HepG2 (cell line): ENCODE results near the gene FAM229A. TPM values are rescaled to one million over a fixed set of nuclear protein-coding genes. Genes with fewer than 3 reads are reported as not detected.
A peak's percentile ranks its signal among the peaks of the same experiment; 100 is the strongest.

ENCODE experiments used
- DR1 ChIP-seq: sonication (generic); formaldehyde crosslinking; IDR thresholded peaks from 2 replicates; pipeline ENCODE4 v1.8.0; 2021; ENCODE audit warnings: mild to moderate bottlenecking, missing genetic modification reagents, inconsistent platforms
- HCFC1 ChIP-seq: fragments of 150-350 bp; IDR thresholded peaks from 2 replicates; pipeline ENCODE4 v1.6.1; 2014; ENCODE audit warnings: low read depth, low read length
- POLR2G ChIP-seq: fragments of 200-400 bp; formaldehyde crosslinking; IDR thresholded peaks from 2 replicates; pipeline ENCODE4 v1.6.1; 2018; ENCODE audit warnings: mild to moderate bottlenecking, low read depth, low read length, moderate library complexity
- SRSF4 ChIP-seq: fragments of 200-400 bp; formaldehyde crosslinking; IDR thresholded peaks from one replicate; pipeline ENCODE4 v1.6.1; 2018; ENCODE audit warnings: mild to moderate bottlenecking, low read depth, low read length, moderate library complexity; ENCODE audit not compliant: poor library complexity, severe bottlenecking
- TAF15 ChIP-seq: fragments of 200-400 bp; formaldehyde crosslinking; IDR thresholded peaks from one replicate; pipeline ENCODE4 v1.6.1; 2018; ENCODE audit warnings: mild to moderate bottlenecking, low read depth, low read length; ENCODE audit not compliant: poor library complexity, severe bottlenecking
- ZNF256 ChIP-seq: sonication (generic); formaldehyde crosslinking; conservative IDR thresholded peaks from 2 replicates; pipeline ENCODE4 v1.4.0; 2020; ENCODE audit warnings: missing genetic modification reagents
- ZNF44 ChIP-seq: sonication (generic); formaldehyde crosslinking; IDR thresholded peaks from 2 replicates; pipeline ENCODE4 v1.5.1; 2020; ENCODE audit warnings: mild to moderate bottlenecking, missing genetic modification reagents
- ZNF501 ChIP-seq: sonication (generic); formaldehyde crosslinking; IDR thresholded peaks from 2 replicates; pipeline ENCODE4 v1.5.1; 2020; ENCODE audit warnings: mild to moderate bottlenecking, moderate library complexity, missing genetic modification reagents
- polyA plus RNA-seq, 8 experiments: library from polyadenylated mRNA; depleted of rRNA in 3 of 8; stranded (reverse) in 7 of 8; unstranded in 1 of 8; fragments of >200 nt; fragmentation: Illumina TruSeq in 4 of 8; extraction: Trizol in 4 of 8; gene quantifications; 2 replicates each; pipeline versions ENCODE4 v1.2.1 to v1.2.3, GENCODE V29; 2011 to 2016; ENCODE audit warnings: low read depth in 4 of 8, missing spikeins in 1 of 8, mixed read lengths in 1 of 8; ENCODE audit not compliant: insufficient read depth in 1 of 8
- total RNA-seq, 5 experiments: library from RNA; depleted of rRNA; stranded (reverse); fragments of >200 nt; fragmentation: Illumina TruSeq; extraction: Trizol; gene quantifications; 2 replicates each; pipeline ENCODE4 v1.2.3, GENCODE V29; 2016; ENCODE audit warnings: low read depth in 1 of 5
- TF ChIP-seq, protein P1 (sequence below): sonication (generic); formaldehyde crosslinking; IDR thresholded peaks from 2 replicates; pipeline ENCODE4 v1.8.0; 2022; ENCODE audit warnings: missing genetic modification reagents, mild to moderate bottlenecking, inconsistent platforms, borderline replicate concordance
- TF ChIP-seq, protein P2 (sequence below): sonication (generic); formaldehyde crosslinking; IDR thresholded peaks from 2 replicates; pipeline ENCODE4 v1.4.0; 2020; ENCODE audit warnings: missing genetic modification reagents
- TF ChIP-seq, protein P3 (sequence below): sonication (generic); formaldehyde crosslinking; IDR thresholded peaks from 2 replicates; pipeline ENCODE4 v1.8.1; 2023; ENCODE audit warnings: mild to moderate bottlenecking, missing genetic modification reagents
- TF ChIP-seq, protein P4 (sequence below): sonication (generic); formaldehyde crosslinking; IDR thresholded peaks from 2 replicates; pipeline ENCODE4 v1.4.0; 2020; ENCODE audit warnings: mild to moderate bottlenecking, missing genetic modification reagents
- TF ChIP-seq, protein P5 (sequence below): sonication (generic); formaldehyde crosslinking; IDR thresholded peaks from 2 replicates; pipeline ENCODE4 v1.4.0; 2020; ENCODE audit warnings: missing genetic modification reagents, borderline replicate concordance

The FAM229A gene
- total and polyA plus RNA-seq, 2 of the 13 experiments (the other 11 are each of a cell fraction or from before 2014, with no cell fraction given), result 3.2 to 17.6 TPM

DNA sequence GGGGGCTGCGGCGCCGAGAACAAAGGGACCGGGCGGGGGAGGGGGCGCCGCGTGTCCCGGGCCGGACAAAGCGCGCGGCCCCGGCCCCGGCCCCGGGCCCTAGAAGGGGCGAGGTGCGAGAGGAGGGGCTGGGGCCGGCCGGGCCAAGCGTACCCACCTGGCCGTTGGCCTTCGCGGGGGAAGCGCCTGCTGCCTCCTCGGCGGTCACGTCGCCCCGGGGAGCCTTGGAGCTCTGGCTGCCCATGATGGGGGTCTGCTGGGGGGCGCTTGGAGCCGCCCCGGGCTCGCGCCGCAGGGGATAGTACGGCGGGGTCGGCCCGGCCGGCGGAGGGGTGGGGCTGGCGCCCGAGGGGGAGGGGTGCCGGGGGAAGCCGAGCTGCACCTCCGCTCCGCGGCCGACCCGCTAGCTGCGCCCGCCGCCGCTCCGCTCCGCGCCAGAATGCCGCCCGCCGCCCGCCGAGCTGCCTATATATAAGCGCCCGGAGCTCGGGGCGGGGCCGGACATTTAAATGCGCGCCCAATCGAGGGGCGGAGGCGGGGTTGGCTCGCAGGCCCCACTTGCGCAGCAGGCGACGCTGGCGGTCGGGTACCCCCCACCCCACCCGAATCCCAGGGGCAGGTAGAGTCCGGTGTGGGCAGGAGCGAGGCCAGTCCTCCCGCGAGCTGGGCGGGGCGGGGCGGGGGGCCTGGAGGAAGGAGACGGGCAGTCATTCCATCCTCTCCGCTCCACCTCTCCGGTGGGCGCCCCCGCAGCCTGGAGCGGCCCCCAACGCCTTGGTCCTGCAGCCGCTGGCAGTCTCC is 26.3 kb downstream of the FAM229A start, which contains the start of gene MARCKSL1 (continued):
- TF ChIP-seq, protein P1, sequence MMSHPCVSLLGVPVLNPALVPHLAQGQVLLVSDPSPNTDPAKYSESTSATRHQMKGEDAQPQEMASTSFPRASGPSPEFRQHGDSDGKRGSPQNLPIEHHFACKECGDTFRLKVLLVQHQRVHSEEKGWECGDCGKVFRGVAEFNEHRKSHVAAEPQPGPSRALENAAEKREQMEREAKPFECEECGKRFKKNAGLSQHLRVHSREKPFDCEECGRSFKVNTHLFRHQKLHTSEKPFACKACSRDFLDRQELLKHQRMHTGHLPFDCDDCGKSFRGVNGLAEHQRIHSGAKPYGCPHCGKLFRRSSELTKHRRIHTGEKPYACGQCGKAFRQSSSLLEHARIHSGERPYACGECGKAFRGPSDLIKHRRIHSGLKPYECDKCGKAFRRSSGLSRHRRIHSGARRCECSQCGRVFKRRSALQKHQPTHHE, result peak; percentile 31; the same call in 1 of the 2 replicates
- no peak for TF ChIP-seq HCFC1
- TF ChIP-seq ZNF256 (CRISPR knock-in tag), result no peak
- peak; percentile 84 for TF ChIP-seq SRSF4
- TF ChIP-seq, protein P2, sequence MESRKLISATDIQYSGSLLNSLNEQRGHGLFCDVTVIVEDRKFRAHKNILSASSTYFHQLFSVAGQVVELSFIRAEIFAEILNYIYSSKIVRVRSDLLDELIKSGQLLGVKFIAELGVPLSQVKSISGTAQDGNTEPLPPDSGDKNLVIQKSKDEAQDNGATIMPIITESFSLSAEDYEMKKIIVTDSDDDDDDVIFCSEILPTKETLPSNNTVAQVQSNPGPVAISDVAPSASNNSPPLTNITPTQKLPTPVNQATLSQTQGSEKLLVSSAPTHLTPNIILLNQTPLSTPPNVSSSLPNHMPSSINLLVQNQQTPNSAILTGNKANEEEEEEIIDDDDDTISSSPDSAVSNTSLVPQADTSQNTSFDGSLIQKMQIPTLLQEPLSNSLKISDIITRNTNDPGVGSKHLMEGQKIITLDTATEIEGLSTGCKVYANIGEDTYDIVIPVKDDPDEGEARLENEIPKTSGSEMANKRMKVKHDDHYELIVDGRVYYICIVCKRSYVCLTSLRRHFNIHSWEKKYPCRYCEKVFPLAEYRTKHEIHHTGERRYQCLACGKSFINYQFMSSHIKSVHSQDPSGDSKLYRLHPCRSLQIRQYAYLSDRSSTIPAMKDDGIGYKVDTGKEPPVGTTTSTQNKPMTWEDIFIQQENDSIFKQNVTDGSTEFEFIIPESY (CRISPR knock-in tag), result no peak
- no peak for TF ChIP-seq ZNF44 (CRISPR knock-in tag)
- TF ChIP-seq ZNF501, result no peak
- TF ChIP-seq, protein P3, sequence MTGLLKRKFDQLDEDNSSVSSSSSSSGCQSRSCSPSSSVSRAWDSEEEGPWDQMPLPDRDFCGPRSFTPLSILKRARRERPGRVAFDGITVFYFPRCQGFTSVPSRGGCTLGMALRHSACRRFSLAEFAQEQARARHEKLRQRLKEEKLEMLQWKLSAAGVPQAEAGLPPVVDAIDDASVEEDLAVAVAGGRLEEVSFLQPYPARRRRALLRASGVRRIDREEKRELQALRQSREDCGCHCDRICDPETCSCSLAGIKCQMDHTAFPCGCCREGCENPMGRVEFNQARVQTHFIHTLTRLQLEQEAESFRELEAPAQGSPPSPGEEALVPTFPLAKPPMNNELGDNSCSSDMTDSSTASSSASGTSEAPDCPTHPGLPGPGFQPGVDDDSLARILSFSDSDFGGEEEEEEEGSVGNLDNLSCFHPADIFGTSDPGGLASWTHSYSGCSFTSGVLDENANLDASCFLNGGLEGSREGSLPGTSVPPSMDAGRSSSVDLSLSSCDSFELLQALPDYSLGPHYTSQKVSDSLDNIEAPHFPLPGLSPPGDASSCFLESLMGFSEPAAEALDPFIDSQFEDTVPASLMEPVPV (CRISPR knock-in tag), result no peak
- TF ChIP-seq DR1 (CRISPR knock-in tag), result peak; percentile 97
- TF ChIP-seq, protein P4, sequence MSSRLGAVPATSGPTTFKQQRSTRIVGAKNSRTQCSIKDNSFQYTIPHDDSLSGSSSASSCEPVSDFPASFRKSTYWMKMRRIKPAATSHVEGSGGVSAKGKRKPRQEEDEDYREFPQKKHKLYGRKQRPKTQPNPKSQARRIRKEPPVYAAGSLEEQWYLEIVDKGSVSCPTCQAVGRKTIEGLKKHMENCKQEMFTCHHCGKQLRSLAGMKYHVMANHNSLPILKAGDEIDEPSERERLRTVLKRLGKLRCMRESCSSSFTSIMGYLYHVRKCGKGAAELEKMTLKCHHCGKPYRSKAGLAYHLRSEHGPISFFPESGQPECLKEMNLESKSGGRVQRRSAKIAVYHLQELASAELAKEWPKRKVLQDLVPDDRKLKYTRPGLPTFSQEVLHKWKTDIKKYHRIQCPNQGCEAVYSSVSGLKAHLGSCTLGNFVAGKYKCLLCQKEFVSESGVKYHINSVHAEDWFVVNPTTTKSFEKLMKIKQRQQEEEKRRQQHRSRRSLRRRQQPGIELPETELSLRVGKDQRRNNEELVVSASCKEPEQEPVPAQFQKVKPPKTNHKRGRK (CRISPR knock-in tag), result no peak
- TF ChIP-seq TAF15, result no peak
- peak; percentile 99 for TF ChIP-seq POLR2G
- TF ChIP-seq, protein P5, sequence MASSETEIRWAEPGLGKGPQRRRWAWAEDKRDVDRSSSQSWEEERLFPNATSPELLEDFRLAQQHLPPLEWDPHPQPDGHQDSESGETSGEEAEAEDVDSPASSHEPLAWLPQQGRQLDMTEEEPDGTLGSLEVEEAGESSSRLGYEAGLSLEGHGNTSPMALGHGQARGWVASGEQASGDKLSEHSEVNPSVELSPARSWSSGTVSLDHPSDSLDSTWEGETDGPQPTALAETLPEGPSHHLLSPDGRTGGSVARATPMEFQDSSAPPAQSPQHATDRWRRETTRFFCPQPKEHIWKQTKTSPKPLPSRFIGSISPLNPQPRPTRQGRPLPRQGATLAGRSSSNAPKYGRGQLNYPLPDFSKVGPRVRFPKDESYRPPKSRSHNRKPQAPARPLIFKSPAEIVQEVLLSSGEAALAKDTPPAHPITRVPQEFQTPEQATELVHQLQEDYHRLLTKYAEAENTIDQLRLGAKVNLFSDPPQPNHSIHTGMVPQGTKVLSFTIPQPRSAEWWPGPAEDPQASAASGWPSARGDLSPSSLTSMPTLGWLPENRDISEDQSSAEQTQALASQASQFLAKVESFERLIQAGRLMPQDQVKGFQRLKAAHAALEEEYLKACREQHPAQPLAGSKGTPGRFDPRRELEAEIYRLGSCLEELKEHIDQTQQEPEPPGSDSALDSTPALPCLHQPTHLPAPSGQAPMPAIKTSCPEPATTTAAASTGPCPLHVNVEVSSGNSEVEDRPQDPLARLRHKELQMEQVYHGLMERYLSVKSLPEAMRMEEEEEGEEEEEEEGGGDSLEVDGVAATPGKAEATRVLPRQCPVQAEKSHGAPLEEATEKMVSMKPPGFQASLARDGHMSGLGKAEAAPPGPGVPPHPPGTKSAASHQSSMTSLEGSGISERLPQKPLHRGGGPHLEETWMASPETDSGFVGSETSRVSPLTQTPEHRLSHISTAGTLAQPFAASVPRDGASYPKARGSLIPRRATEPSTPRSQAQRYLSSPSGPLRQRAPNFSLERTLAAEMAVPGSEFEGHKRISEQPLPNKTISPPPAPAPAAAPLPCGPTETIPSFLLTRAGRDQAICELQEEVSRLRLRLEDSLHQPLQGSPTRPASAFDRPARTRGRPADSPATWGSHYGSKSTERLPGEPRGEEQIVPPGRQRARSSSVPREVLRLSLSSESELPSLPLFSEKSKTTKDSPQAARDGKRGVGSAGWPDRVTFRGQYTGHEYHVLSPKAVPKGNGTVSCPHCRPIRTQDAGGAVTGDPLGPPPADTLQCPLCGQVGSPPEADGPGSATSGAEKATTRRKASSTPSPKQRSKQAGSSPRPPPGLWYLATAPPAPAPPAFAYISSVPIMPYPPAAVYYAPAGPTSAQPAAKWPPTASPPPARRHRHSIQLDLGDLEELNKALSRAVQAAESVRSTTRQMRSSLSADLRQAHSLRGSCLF (CRISPR knock-in tag), result no peak
